Thymus (tissue), 11 donors: ENCODE measurements around the gene TDRD12. TPM values are rescaled to one million over a fixed set of nuclear protein-coding genes. Genes with fewer than 3 reads are reported as not detected.
"Not testable (repeated sequence)": the region's sequence is repeated elsewhere in the genome, so short reads cannot be mapped to it uniquely, and the experiment has no call there.

Experiments
- DNase-seq, 9 donors: peaks; one replicate each; pipeline ENCODE4 v3.0.0-alpha.2; 2013; ENCODE audit warnings: low spot score in 9 of 9, low read depth in 6 of 9, missing footprints in 1 of 9
- H3K27ac ChIP-seq, 2 donors: one replicate each; pipeline ENCODE4 v1.5.1; 2013; ENCODE audit warnings: control low read depth in 1 of 2, low read depth in 1 of 2, low read length in 1 of 2, mild to moderate bottlenecking in 1 of 2, moderate library complexity in 1 of 2
- H3K27me3 ChIP-seq, 2 donors: one replicate each; pipeline ENCODE4 v1.5.1; 2013; ENCODE audit warnings: low read length in 1 of 2; ENCODE audit not compliant: control insufficient read depth in 2 of 2, insufficient read depth in 1 of 2
- H3K36me3 ChIP-seq, 2 donors: one replicate each; pipeline ENCODE4 v1.5.1; 2013; ENCODE audit warnings: low read length in 1 of 2, mild to moderate bottlenecking in 1 of 2, moderate library complexity in 1 of 2; ENCODE audit not compliant: control insufficient read depth in 2 of 2, insufficient read depth in 2 of 2
- H3K4me1 ChIP-seq, 2 donors: one replicate each; pipeline ENCODE4 v1.5.1; 2013; ENCODE audit warnings: low read length in 2 of 2; ENCODE audit not compliant: control insufficient read depth in 2 of 2, insufficient read depth in 2 of 2
- H3K4me3 ChIP-seq, 2 donors: one replicate each; pipeline ENCODE4 v1.5.1; 2013; ENCODE audit warnings: low read length in 2 of 2, control low read depth in 1 of 2, mild to moderate bottlenecking in 1 of 2
- H3K9me3 ChIP-seq, 2 donors: one replicate each; pipeline ENCODE4 v1.5.1; 2013; ENCODE audit warnings: low read length in 1 of 2, mild to moderate bottlenecking in 1 of 2; ENCODE audit not compliant: control insufficient read depth in 2 of 2, insufficient read depth in 1 of 2
- WGBS: extraction: QIAGEN DNeasy Blood & Tissue Kit; methylation state at CpG from one replicate; pipeline ENCODE4 v1.1.7; 2013; 5-methylcytosine and 5-hydroxymethylcytosine counted together
- polyA plus RNA-seq: library from polyadenylated mRNA; stranded (reverse); fragments of 200-250 nt; gene quantifications from one replicate; pipeline ENCODE4 v1.2.3, GENCODE V29; 2013
- total RNA-seq: library from RNA; stranded (reverse); fragments of 120-200 nt; gene quantifications from one replicate; pipeline ENCODE4 v1.2.4, GENCODE V29; 2013
- donor health status: healthy.

Gene TDRD12
- total and polyA plus RNA-seq, 2 donors: 0.48 to 2.6 TPM

DNA sequence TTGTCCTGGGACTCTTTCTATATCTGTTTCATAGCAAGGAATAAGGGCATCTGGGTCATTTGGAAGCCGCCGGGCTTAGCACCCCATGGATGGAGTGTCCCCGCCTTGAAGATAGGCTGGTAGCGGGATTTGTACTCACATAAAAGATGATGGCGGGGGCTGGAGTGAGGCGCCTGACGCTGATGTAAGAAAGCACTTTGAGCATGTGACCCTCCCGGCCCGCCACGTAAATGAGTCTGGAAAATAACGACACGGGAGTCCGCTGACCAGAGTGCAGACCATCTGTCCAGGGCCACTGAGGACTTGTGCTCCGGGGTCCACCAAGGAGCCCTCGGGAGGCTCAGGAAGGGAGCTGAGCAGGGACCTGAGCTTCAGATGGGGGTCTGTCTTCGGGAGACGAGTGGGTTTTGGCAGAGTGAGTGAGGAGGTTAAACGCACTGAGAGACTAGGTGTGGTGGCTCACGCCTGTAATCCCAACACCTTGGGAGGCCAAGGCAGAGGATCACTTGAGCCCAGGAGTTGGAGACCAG is 124.2 kb downstream of the TDRD12 start:
- Histone ChIP-seq H3K4me3 (no peak overlapping the region), H3K27me3 (no peaks in the 10 kb centered on the region), H3K4me1 (no peaks in the 10 kb centered on the region), H3K36me3 (no peaks in the 10 kb centered on the region), H3K9me3 (peaks cover 0 to 7% of the 10 kb centered on the region in 2 donors), H3K27ac (no peak overlapping the region)
- DNase-seq: no peak
- WGBS: 95% methylated on average over 19 of the region's 19 CpGs

DNA sequence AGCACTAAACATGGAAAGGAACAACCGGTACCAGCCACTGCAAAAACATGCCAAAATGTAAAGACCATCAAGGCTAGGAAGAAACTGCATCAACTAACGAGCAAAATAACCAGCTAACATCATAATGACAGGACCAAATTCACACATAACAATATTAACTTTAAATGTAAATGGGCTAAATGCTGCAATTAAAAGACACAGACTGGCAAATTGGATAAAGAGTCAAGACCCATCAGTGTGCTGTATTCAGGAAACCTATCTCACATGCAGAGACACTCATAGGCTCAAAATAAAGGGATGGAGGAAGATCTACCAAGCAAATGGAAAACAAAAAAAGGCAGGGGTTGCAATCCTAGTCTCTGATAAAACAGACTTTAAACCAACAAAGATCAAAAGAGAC is 128.5 kb downstream of the TDRD12 start:
- not testable (repeated sequence) for H3K27ac ChIP-seq, H3K9me3 ChIP-seq, H3K36me3 ChIP-seq, H3K27me3 ChIP-seq, H3K4me3 ChIP-seq, DNase-seq, H3K4me1 ChIP-seq
- no CpG with 5 or more reads among the region's 2 CpGs for WGBS

DNA sequence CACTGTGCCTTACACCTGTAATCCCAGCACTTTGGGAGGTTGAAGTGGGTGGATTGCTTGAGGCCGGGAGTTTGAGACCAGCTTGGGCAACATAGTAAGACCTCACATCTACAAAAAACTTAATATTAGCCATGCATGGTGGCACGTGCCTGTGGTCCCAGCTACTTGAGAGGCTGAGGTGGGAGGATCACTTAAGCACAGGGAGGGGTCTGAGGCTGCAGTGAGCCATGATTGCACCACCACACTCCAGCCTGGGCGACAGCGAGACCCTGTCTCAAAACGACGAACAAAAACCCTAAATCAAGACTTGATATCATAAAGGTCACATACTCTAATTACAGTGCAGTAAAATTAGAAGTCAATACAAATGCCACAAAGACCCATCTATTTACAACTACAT is 132.6 kb downstream of the TDRD12 start:
- Histone ChIP-seq H3K4me1 (no peaks in the 10 kb centered on the region), H3K4me3 (no peak overlapping the region), H3K27me3 (no peaks in the 10 kb centered on the region), H3K36me3 (no peaks in the 10 kb centered on the region), H3K27ac (no peak overlapping the region), H3K9me3 (no peaks in the 10 kb centered on the region)
- no peak for DNase-seq
- WGBS: 94% methylated on average over 6 of the region's 6 CpGs

DNA sequence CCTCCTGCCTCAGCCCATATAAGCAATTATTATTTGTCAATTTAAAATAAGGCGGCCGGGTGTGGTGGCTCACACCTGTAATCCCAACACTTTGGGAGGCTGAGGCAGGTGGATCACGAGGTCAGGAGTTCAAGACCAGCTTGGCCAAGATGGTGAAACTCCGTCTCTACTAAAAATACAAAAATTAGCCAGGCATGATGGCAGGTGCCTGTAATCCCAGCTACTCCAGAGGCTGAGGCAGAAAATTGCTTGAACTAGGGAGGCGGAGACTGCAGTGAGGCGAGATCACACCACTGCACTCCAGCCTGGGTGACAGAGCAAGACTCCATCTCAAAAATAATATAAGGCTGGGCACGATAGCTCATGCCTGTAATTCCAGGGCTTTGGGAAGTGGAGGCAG is 137.3 kb downstream of the TDRD12 start:
- not testable (repeated sequence) for H3K4me3 ChIP-seq, H3K27ac ChIP-seq, H3K9me3 ChIP-seq, H3K36me3 ChIP-seq, DNase-seq, H3K27me3 ChIP-seq, H3K4me1 ChIP-seq
- 97% methylated on average over 7 of the region's 7 CpGs for WGBS

DNA sequence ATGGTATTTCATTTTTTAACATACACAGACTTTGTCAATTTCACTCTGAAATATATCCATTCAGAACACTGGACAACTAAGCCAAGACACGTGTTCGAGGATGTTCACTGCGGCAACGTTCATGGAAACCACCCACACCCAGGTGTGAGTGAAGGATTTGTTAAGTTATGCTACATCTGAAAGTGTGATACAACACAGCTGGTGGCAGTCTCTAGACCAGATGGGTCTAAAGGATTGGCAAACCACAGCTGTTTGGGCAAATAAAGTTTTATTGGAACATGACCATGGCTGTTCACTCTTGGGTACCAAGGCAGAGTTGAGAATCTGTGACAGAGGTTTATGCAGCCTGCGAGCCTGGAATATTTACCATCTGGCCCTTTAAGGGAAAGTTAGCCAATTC is 138.0 kb downstream of the TDRD12 start:
- 95% methylated on average over 5 of the region's 5 CpGs for WGBS
- Histone ChIP-seq H3K27ac (no peak overlapping the region), H3K36me3 (no peaks in the 10 kb centered on the region), H3K4me3 (no peak overlapping the region), H3K4me1 (no peaks in the 10 kb centered on the region), H3K27me3 (no peaks in the 10 kb centered on the region), H3K9me3 (no peaks in the 10 kb centered on the region)
- DNase-seq: no peak

DNA sequence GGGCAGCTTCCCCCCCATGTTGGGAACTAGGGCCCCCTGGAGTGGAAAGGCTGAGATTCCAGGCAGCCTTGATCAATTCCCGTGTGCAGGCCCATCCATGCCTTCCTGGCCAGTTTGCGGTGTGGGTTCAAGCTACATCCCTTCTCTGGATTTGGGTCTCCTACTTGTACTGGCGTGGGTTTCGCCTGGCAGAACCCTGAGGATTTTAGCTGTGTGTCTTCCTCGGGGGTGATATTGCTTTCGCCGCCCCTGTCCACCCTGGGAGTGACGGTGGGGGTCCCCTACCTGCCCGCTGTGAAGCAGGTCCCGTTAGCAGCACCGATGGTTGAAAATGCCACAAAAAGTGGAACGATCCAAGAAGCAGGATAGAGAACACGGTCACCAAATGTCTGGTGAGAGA is 138.6 kb downstream of the TDRD12 start:
- 91% methylated on average over 13 of the region's 13 CpGs for WGBS
- Histone ChIP-seq H3K27ac (no peak overlapping the region), H3K4me1 (no peaks in the 10 kb centered on the region), H3K9me3 (no peaks in the 10 kb centered on the region), H3K27me3 (no peaks in the 10 kb centered on the region), H3K36me3 (no peaks in the 10 kb centered on the region), H3K4me3 (no peak overlapping the region)
- no peak for DNase-seq

DNA sequence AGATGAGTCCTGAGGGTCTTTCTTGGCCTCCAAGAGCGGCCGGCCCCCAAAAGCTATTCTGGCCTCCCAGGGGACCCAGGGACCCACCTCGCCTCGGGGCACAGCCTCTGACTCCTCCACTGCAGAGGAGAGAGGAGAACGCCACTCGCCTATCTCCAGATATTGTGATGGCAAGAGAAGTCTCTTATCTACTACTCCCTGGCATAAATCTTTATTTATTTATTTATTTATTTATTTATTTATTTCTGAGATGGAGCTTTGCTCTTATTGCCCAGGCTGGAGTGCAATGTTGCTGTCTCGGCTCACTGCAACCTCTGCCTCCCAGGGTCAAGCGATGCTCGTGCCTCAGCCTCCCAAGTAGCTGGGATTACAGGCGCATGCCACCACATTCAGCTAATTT is 139.0 kb downstream of the TDRD12 start:
- 98% methylated on average over 10 of the region's 10 CpGs for WGBS
- Histone ChIP-seq H3K4me3 (no peak overlapping the region), H3K4me1 (no peaks in the 10 kb centered on the region), H3K9me3 (no peaks in the 10 kb centered on the region), H3K27ac (no peak overlapping the region), H3K36me3 (no peaks in the 10 kb centered on the region), H3K27me3 (no peaks in the 10 kb centered on the region)
- DNase-seq: no peak

DNA sequence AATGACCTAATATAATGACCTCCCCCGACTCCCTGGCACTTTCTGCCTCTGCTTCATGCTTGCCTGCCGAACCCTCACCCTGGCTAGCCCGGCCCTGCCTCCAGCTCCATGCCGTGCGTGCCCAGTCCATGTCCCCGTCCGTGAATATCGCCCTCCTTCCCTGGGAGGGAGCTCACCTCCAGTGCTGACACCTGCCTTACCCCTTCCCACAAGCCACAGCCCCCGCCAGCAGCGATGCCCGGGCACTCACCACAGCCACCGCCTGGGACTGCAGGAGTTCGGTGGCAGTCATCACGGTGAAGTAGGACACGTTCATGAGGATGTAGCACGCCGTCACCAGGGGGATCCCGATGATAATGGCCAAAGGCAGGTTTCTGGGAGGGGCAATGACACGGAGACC is 140.0 kb downstream of the TDRD12 start:
- Histone ChIP-seq H3K36me3 (no peaks in the 10 kb centered on the region), H3K27ac (no peak overlapping the region), H3K27me3 (no peaks in the 10 kb centered on the region), H3K4me1 (no peaks in the 10 kb centered on the region), H3K4me3 (no peak overlapping the region), H3K9me3 (no peaks in the 10 kb centered on the region)
- WGBS: 96% methylated on average over 19 of the region's 19 CpGs
- DNase-seq: no peak

DNA sequence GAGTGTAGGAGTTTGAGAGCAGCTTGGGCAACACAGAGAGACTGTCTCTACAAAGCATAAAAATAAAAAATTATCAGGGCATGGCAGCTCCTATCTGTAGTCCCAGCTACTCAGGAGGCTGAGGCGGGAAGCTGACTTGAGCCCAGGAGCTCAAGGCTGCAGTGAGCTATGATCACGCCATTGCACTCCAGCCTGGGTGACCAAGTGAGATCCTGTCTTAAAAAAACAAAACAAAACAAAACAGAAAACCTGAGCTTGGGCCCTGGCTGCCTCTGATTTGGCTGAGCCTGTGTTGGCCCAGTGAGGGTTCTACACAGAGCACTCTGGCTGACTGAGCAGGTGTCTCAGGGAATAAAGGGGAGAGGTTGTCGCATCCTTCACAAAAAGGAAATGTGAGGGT is 142.0 kb downstream of the TDRD12 start:
- no peak overlapping the region for H3K4me3 ChIP-seq
- no peaks in the 10 kb centered on the region for H3K4me1 ChIP-seq
- no peak overlapping the region for H3K27ac ChIP-seq
- H3K36me3 ChIP-seq: no peaks in the 10 kb centered on the region
- H3K9me3 ChIP-seq: no peaks in the 10 kb centered on the region
- 96% methylated on average over 3 of the region's 3 CpGs for WGBS
- no peak for DNase-seq
- H3K27me3 ChIP-seq: no peaks in the 10 kb centered on the region

DNA sequence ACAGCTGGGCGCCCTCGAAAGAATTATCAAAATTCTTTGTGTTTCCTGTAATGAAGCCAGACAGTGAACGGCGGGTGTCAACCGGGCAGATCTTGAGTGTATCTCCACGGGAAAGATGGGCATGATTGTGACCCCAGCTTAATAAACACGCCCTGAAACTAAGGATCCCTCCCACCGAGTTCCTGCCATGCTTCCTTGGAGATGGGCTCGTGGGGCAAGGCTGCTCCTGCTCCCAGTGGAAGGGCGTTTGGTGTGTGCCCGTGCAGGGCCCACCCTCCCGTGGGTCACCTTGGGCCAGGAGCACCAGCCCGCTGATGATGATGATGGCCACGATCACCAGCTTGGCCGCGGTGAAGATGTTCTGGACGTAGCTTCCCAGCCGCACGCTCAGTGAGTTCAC is 142.6 kb downstream of the TDRD12 start:
- no peaks in the 10 kb centered on the region for H3K4me1 ChIP-seq
- DNase-seq: no peak
- no peaks in the 10 kb centered on the region for H3K27me3 ChIP-seq
- no peaks in the 10 kb centered on the region for H3K9me3 ChIP-seq
- WGBS: 93% methylated on average over 19 of the region's 19 CpGs
- H3K4me3 ChIP-seq: no peak overlapping the region
- no peaks in the 10 kb centered on the region for H3K36me3 ChIP-seq
- H3K27ac ChIP-seq: no peak overlapping the region
